Body of pancreas (tissue), 4 donors: ENCODE data around the gene MBD3L1.

ENCODE experiments used
- POLR2A ChIP-seq, 3 donors: fragments of 450-650 bp; IDR thresholded peaks; one replicate each; pipeline ENCODE4 v1.6.1; 2016; ENCODE audit warnings: antibody characterized with exemption in 3 of 3, mild to moderate bottlenecking in 2 of 3
- TF ChIP-seq, protein P1 (sequence below), 7 experiments: fragments of 450-650 bp in 4 of 7; fragments of 200-600 bp in 3 of 7; sonication (generic) in 3 of 7; IDR thresholded peaks; one replicate each; pipeline ENCODE4 v1.5.1; 2016 to 2019; ENCODE audit warnings: antibody characterized with exemption in 7 of 7

- TF ChIP-seq, protein P1, sequence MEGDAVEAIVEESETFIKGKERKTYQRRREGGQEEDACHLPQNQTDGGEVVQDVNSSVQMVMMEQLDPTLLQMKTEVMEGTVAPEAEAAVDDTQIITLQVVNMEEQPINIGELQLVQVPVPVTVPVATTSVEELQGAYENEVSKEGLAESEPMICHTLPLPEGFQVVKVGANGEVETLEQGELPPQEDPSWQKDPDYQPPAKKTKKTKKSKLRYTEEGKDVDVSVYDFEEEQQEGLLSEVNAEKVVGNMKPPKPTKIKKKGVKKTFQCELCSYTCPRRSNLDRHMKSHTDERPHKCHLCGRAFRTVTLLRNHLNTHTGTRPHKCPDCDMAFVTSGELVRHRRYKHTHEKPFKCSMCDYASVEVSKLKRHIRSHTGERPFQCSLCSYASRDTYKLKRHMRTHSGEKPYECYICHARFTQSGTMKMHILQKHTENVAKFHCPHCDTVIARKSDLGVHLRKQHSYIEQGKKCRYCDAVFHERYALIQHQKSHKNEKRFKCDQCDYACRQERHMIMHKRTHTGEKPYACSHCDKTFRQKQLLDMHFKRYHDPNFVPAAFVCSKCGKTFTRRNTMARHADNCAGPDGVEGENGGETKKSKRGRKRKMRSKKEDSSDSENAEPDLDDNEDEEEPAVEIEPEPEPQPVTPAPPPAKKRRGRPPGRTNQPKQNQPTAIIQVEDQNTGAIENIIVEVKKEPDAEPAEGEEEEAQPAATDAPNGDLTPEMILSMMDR (IDR thresholded peaks at IDR 0.05): no peak
- TF ChIP-seq POLR2A (IDR thresholded peaks at IDR 0.05): no peak
Observed at GRCh38 chr19:8850488-8850887, 18.3 kb downstream of the MBD3L1 start.
